ENCODE results near the gene HIGD1C.

HIGD1C gene

DNA sequence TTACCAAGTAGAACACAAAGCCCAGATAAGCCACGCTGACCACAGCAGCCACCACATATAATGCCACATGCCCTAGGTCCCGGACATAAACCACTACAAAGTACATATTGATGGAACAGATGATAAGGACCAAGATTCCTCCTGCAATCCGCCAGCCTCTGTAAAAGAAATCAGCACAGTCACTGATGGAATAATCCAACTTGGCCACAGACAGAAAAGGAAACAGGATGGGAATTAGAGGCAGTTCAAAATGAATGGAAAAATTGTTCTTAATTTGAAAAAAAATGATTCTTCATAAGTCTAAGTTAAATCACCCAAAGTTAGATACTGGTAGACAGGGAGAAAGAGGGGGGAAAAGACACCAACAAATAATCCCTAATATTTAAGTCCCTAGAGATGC lies 38.4 kb downstream of the HIGD1C start:
- H3K4me3 ChIP-seq (ENCODE audit: low read depth, low read length), result no peak overlapping the region
- DNase-seq (ENCODE audit: low read depth), result no peak
- TF ChIP-seq, protein P1, sequence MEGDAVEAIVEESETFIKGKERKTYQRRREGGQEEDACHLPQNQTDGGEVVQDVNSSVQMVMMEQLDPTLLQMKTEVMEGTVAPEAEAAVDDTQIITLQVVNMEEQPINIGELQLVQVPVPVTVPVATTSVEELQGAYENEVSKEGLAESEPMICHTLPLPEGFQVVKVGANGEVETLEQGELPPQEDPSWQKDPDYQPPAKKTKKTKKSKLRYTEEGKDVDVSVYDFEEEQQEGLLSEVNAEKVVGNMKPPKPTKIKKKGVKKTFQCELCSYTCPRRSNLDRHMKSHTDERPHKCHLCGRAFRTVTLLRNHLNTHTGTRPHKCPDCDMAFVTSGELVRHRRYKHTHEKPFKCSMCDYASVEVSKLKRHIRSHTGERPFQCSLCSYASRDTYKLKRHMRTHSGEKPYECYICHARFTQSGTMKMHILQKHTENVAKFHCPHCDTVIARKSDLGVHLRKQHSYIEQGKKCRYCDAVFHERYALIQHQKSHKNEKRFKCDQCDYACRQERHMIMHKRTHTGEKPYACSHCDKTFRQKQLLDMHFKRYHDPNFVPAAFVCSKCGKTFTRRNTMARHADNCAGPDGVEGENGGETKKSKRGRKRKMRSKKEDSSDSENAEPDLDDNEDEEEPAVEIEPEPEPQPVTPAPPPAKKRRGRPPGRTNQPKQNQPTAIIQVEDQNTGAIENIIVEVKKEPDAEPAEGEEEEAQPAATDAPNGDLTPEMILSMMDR (IDR thresholded peaks at IDR 0.05; ENCODE audit: low read depth, low read length, missing control alignments), result no peak

GRCh38 chr12:50991291-50991690 lies 38.9 kb downstream of the HIGD1C start:
- no peak overlapping the region for H3K4me3 ChIP-seq (ENCODE audit: low read depth, low read length)
- DNase-seq (ENCODE audit: low read depth), result no peak
- TF ChIP-seq, protein P1 (IDR thresholded peaks at IDR 0.05; ENCODE audit: low read depth, low read length, missing control alignments), result no peak

DNA sequence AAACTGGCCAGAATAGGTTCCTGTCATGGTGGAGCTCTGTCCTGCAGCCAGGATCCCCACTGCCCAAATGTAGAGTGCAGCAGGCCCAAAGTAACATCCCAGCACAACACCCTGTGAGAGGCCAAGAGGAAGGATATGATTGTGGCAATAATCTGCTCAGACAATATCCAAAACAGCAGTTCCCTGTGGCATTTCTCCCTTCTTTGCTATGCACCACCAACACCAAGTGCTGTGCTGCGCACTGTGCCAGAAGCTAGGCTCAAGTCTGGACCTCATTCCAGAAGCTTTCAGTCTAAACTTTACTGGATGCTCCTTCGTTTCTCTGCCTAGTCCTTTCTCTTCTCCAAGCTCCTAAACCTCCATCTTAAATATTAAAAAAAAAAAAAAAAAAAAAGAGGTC lies 40.5 kb downstream of the HIGD1C start:
- DNase-seq (ENCODE audit: low read depth), result no peak
- TF ChIP-seq, protein P1 (IDR thresholded peaks at IDR 0.05; ENCODE audit: low read depth, low read length, missing control alignments), result no peak
- H3K4me3 ChIP-seq (ENCODE audit: low read depth, low read length), result no peak overlapping the region

- no peak for DNase-seq (ENCODE audit: low read depth)
- no peak overlapping the region for H3K4me3 ChIP-seq (ENCODE audit: low read depth, low read length)
- TF ChIP-seq, protein P1 (IDR thresholded peaks at IDR 0.05; ENCODE audit: low read depth, low read length, missing control alignments), result no peak
These were observed 46.7 kb downstream of the HIGD1C start for GRCh38 chr12:50999093-50999492.

DNA sequence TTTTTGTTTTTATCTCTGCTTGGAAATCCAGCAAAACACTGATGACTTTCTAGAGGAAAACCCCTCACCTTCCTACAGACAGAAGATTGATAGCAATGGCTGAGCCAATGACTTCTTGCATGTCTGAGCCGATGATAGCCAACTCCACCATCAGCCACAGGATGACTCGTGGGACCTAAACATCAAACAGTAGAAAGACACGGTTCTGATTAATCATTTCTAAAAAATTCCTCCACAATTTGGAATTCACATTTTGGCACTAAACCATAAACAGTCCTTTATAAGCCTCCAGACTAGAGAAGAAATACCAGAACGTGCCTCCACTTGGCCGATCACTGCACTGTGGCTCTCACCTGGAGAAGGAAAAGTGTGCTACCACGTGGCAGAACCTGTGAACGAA lies 47.9 kb downstream of the HIGD1C start:
- no peak for DNase-seq (ENCODE audit: low read depth)
- TF ChIP-seq, protein P1 (IDR thresholded peaks at IDR 0.05; ENCODE audit: low read depth, low read length, missing control alignments), result no peak
- no peak overlapping the region for H3K4me3 ChIP-seq (ENCODE audit: low read depth, low read length)

DNA sequence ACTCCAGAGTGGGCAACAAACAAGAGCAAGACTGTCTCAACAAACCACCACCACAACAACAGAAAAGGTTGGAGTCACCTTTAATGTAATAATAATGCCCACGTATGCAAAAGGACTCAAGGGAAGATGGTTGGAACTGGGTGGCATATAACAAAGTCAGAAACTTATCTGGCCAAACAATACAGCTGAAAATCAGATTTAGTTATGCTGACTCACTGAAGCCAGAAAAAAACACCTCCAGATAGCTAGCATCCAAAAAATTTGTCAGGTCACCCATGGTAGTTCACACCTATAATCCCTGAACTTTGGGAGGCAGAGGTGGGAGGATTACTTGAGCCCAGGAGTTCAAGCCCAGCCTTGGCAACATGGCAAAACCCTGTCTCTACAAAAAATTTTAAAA lies 49.5 kb downstream of the HIGD1C start:
- TF ChIP-seq, protein P1 (IDR thresholded peaks at IDR 0.05; ENCODE audit: low read depth, low read length, missing control alignments), result no peak
- H3K4me3 ChIP-seq (ENCODE audit: low read depth, low read length), result no peak overlapping the region
- no peak for DNase-seq (ENCODE audit: low read depth)

DNA sequence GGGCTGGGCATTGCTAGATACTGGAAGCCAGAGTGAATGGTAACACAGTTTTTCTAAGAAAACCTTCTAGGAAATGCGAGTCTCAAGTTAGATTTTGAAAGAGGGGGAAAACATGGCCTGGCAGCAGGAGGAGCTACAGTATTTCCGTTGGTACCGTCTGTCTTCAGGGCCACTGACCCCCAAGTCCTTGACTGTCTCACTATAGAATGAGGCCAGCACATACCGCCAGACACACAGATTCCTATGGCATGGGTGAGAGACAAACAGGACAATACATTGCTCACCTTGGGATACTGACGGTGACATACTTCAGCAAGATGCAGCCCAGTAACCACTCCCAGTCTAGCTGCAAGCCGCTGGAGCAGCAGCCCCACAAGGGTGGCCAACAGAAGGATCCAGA lies 52.2 kb downstream of the HIGD1C start:
- DNase-seq (ENCODE audit: low read depth), result no peak
- H3K4me3 ChIP-seq (ENCODE audit: low read depth, low read length), result no peak overlapping the region
- TF ChIP-seq, protein P1 (IDR thresholded peaks at IDR 0.05; ENCODE audit: low read depth, low read length, missing control alignments), result no peak

Data from GM12864 (cell line).